NCI-H69 (cell line): ENCODE data around the gene USP4.
A peak's percentile ranks its signal among the peaks of the same experiment; 100 is the strongest.
"Not testable (repeated sequence)": the region's sequence is repeated elsewhere in the genome, so short reads cannot be mapped to it uniquely, and the experiment has no call there.

Experiments used
- DNase-seq: peaks from one replicate; lab custom pipeline; 2025; lab: John Stamatoyannopoulos, UW

Gene USP4

GRCh38 chr3:49248840-49249227 is 91.0 kb downstream of the USP4 start:
- DNase-seq, result no peak

GRCh38 chr3:49244581-49245205 is 95.2 kb downstream of the USP4 start:
- DNase-seq, result peak; percentile 60

GRCh38 chr3:49240091-49240490 is 99.8 kb downstream of the USP4 start:
- DNase-seq, result not testable (repeated sequence)

GRCh38 chr3:49238274-49239127 is 101.4 kb downstream of the USP4 start:
- no peak for DNase-seq

GRCh38 chr3:49237344-49237743 is 102.5 kb downstream of the USP4 start:
- DNase-seq, result no peak

GRCh38 chr3:49236226-49236625 is 103.6 kb downstream of the USP4 start:
- no peak for DNase-seq

GRCh38 chr3:49228817-49229216 is 111.0 kb downstream of the USP4 start:
- DNase-seq, result not testable (repeated sequence)
